IMR-90 (cell line): ENCODE results near the gene GRM8. TPM values are rescaled to one million over a fixed set of nuclear protein-coding genes. Genes with fewer than 3 reads are reported as not detected.

Experiments used
- ATAC-seq: fragments of 200-7000 bp; cut with Tn5 transposase; 2 replicates; pipeline ENCODE4 v1.9.1; 2020; ENCODE audit warnings: low read depth, mild to moderate bottlenecking, moderate library complexity
- BruUV-seq: library from RNA; stranded (reverse); fragments of 400-500 nt; replicated peaks from 2 replicates; lab custom pipeline; 2021; lab: Mats Ljungman, UMichigan
- CTCF ChIA-PET: fragments of 300-600 bp; formaldehyde crosslinking; extraction: SDS; loops from one replicate; lab custom pipeline; 2021; ENCODE audit warnings: antibody characterized with exemption; lab: Yijun Ruan, JAX
- POLR2A ChIA-PET: fragments of 300-600 bp; sonication (Branson Sonifier 250); formaldehyde crosslinking; loops from one replicate; lab custom pipeline; 2022; ENCODE audit warnings: antibody characterized with exemption; ENCODE audit not compliant: unreplicated experiment; lab: Charles Lee
- DNase-seq: peaks from one replicate; pipeline ENCODE4 v3.0.0; 2013
- H2AFZ ChIP-seq: replicated peaks from 2 replicates; pipeline ENCODE3; 2013; ENCODE audit warnings: low read length, mild to moderate bottlenecking; ENCODE audit not compliant: poor library complexity
- H2AK5ac ChIP-seq: 2 replicates; pipeline ENCODE4 v1.6.1; 2013; ENCODE audit warnings: low read depth, low read length, inconsistent platforms
- H2AK9ac ChIP-seq: replicated peaks from 2 replicates; pipeline ENCODE3; 2013; ENCODE audit warnings: mild to moderate bottlenecking, low read depth, low read length, moderate library complexity; ENCODE audit not compliant: poor library complexity
- H2BK120ac ChIP-seq: 2 replicates; pipeline ENCODE4 v1.6.1; 2013; ENCODE audit warnings: low read depth, low read length, inconsistent platforms
- H2BK15ac ChIP-seq: 3 replicates; pipeline ENCODE4 v1.6.1; 2013; ENCODE audit warnings: low read depth, low read length, inconsistent platforms
- H2BK20ac ChIP-seq: 2 replicates; pipeline ENCODE4 v1.6.1; 2013; ENCODE audit warnings: low read depth, mild to moderate bottlenecking, inconsistent platforms, low read length, moderate library complexity
- H2BK5ac ChIP-seq: 2 replicates; pipeline ENCODE4 v1.6.1; 2013; ENCODE audit warnings: mild to moderate bottlenecking, low read depth, low read length, inconsistent platforms; ENCODE audit not compliant: poor library complexity, severe bottlenecking
- H3K14ac ChIP-seq: replicated peaks from 2 replicates; pipeline ENCODE4 v1.6.1; 2013; ENCODE audit warnings: low read depth, low read length, inconsistent platforms
- H3K18ac ChIP-seq: 2 replicates; pipeline ENCODE4 v1.6.1; 2013; ENCODE audit warnings: low read depth, low read length, control low read depth
- H3K23ac ChIP-seq: 2 replicates; pipeline ENCODE4 v1.6.1; 2013; ENCODE audit warnings: low read depth, low read length, inconsistent platforms
- H3K27ac ChIP-seq: 2 replicates; pipeline ENCODE4 v1.5.1; 2013; ENCODE audit warnings: mild to moderate bottlenecking, control low read depth, low read length; ENCODE audit not compliant: insufficient read depth
- H3K27me3 ChIP-seq: 2 replicates; pipeline ENCODE4 v1.6.1; 2013; ENCODE audit warnings: low read length; ENCODE audit not compliant: control insufficient read depth, insufficient read depth
- H3K36me3 ChIP-seq: 2 replicates; pipeline ENCODE4 v1.6.1; 2013; ENCODE audit warnings: low read length, mixed read lengths; ENCODE audit not compliant: control insufficient read depth, insufficient read depth
- H3K4ac ChIP-seq: 2 replicates; pipeline ENCODE4 v1.6.1; 2013; ENCODE audit warnings: low read depth, low read length, inconsistent platforms
- H3K4me1 ChIP-seq: 2 replicates; pipeline ENCODE4 v1.6.1; 2013; ENCODE audit warnings: low read length, mixed read lengths; ENCODE audit not compliant: control insufficient read depth, insufficient read depth
- H3K4me2 ChIP-seq: 2 replicates; pipeline ENCODE4 v1.6.1; 2013; ENCODE audit warnings: low read depth, mild to moderate bottlenecking, control low read depth, low read length, moderate library complexity
- H3K4me3 ChIP-seq: 2 replicates; pipeline ENCODE4 v1.5.1; 2013; ENCODE audit warnings: low read depth, mild to moderate bottlenecking, control low read depth, low read length, moderate library complexity; ENCODE audit not compliant: insufficient read depth
- H3K56ac ChIP-seq: 2 replicates; pipeline ENCODE4 v1.6.1; 2013; ENCODE audit warnings: low read length, inconsistent platforms; ENCODE audit not compliant: insufficient read depth; ENCODE audit errors: extremely low read depth
- H3K79me1 ChIP-seq, 2 experiments: 2 replicates each; pipeline ENCODE4 v1.6.1; 2013; ENCODE audit warnings: low read length in 2 of 2, inconsistent platforms in 1 of 2, low read depth in 1 of 2
- H3K9ac ChIP-seq: 2 replicates; pipeline ENCODE4 v1.6.1; 2013; ENCODE audit warnings: low read depth, low read length, control low read depth
- H3K9me1 ChIP-seq: 2 replicates; pipeline ENCODE4 v1.6.1; 2013; ENCODE audit warnings: low read length, inconsistent platforms; ENCODE audit not compliant: insufficient read depth
- H3K9me3 ChIP-seq: 2 replicates; pipeline ENCODE4 v1.6.1; 2013; ENCODE audit warnings: low read length; ENCODE audit not compliant: control insufficient read depth, insufficient read depth
- H4K20me1 ChIP-seq: 2 replicates; pipeline ENCODE4 v1.6.1; 2013; ENCODE audit warnings: low read length, inconsistent platforms; ENCODE audit not compliant: insufficient read depth
- H4K5ac ChIP-seq: 2 replicates; pipeline ENCODE4 v1.6.1; 2013; ENCODE audit warnings: mild to moderate bottlenecking, low read depth, low read length, control low read depth
- H4K8ac ChIP-seq, 2 experiments: 2 replicates each; pipeline ENCODE4 v1.6.1; 2013; ENCODE audit warnings: low read depth in 2 of 2, low read length in 2 of 2, control low read depth in 1 of 2, inconsistent platforms in 1 of 2
- H4K91ac ChIP-seq: 2 replicates; pipeline ENCODE4 v1.6.1; 2013; ENCODE audit warnings: low read depth, low read length, inconsistent platforms; ENCODE audit not compliant: insufficient read depth
- FOS ChIP-seq: fragments of 150-350 bp; IDR thresholded peaks from 2 replicates; pipeline ENCODE4 v1.6.1; 2016; ENCODE audit warnings: low read depth, low read length
- NFE2L2 ChIP-seq: fragments of 150-350 bp; IDR thresholded peaks from 2 replicates; pipeline ENCODE4 v1.6.1; 2016; ENCODE audit warnings: low read depth, mild to moderate bottlenecking, low read length
- POLR2A ChIP-seq: IDR thresholded peaks from 2 replicates; pipeline ENCODE4 v1.6.1; 2012; ENCODE audit warnings: mild to moderate bottlenecking, low read depth, low read length
- WGBS, 2 experiments: methylation state at CpG; one replicate each; pipeline versions ENCODE4 v1.1.5 to v1.1.7; 2013; ENCODE audit warnings: missing lambda C conversion rate in 2 of 2; ENCODE audit not compliant: insufficient read length in 1 of 2; ENCODE audit errors: extremely low coverage in 2 of 2; 5-methylcytosine and 5-hydroxymethylcytosine counted together
- dilution Hi-C: fragments of 300-500 bp; cut with HindIII; formaldehyde crosslinking; loops from one replicate; pipeline ENCODE4 v1.14.3; 2018; ENCODE audit warnings: low sequenced_read_pairs; ENCODE audit not compliant: unreplicated experiment
- in situ Hi-C: fragments of 300-500 bp; cut with MboI; formaldehyde crosslinking; loops from 3 replicates; pipeline ENCODE4 v1.14.3; 2019; ENCODE audit warnings: low sequenced_read_pairs, inconsistent platforms, mixed read lengths
- intact Hi-C: fragments of 100-400 bp; cut with micrococcal nuclease; formaldehyde crosslinking; loops from 2 replicates; pipeline ENCODE4 v1.10.0; 2022
- polyA plus RNA-seq, 3 experiments: library from polyadenylated mRNA; depleted of rRNA; stranded (reverse); fragments of >200 nt; gene quantifications; 2 replicates each; pipeline ENCODE4 v1.2.3, GENCODE V29; 2012; ENCODE audit warnings: low replicate concordance in 1 of 3
- total RNA-seq: library from RNA; depleted of rRNA; stranded (reverse); fragments of >200 nt; gene quantifications from 2 replicates; pipeline ENCODE4 v1.2.3, GENCODE V29; 2012

Gene GRM8
- total and polyA plus RNA-seq, 2 of the 4 experiments (the other 2 are of a cell fraction): not detected

DNA sequence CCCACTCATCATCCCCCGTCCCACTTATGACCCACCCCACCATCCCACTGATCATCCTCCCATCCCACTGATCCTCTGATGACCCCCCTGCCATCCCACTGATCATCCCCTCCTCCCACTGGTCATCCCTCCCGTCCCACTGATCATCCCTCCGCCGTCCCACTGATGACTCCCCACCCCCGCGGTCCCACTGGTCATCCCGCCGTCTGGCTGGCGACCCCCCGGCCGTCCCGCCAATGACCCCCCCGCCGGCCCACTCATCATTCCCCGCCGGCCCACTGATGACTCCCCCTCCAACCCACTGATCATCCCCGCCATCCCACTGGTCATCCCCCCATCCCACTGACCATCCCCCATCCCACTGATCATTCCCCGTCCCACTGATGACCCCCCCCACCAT lies 161.1 kb downstream of the GRM8 start:
- H3K56ac ChIP-seq: no peak overlapping the region
- intact Hi-C loops: no loop called here
- no peak overlapping the region for H4K5ac ChIP-seq
- no peak overlapping the region for H3K18ac ChIP-seq
- in situ Hi-C loops: no loop called here
- 82% methylated on average over 6 of the region's 18 CpGs; no CpG with 5 or more reads in 1 of the 2 experiments for WGBS, 2 experiments
- H3K9me3 ChIP-seq: peaks cover 20% of the 10 kb centered on the region
- POLR2A ChIA-PET: no interaction called here
- no peak overlapping the region for H3K4me2 ChIP-seq
- dilution Hi-C loops: no loop called here
- no peak overlapping the region for H2AFZ ChIP-seq
- no peak overlapping the region for H3K23ac ChIP-seq
- H3K14ac ChIP-seq: no peak overlapping the region
- no peak overlapping the region for H3K27ac ChIP-seq
- H3K4me3 ChIP-seq: no peak overlapping the region
- H2AK5ac ChIP-seq: no peak overlapping the region
- H3K36me3 ChIP-seq: no peaks in the 10 kb centered on the region
- CTCF ChIA-PET: no interaction called here
- no TSS peak for BruUV-seq
- TF ChIP-seq NFE2L2 (no peak), POLR2A (no peak), FOS (no peak)
- no peak overlapping the region for H2BK20ac ChIP-seq
- H4K8ac ChIP-seq: no peak overlapping the region
- no peaks in the 10 kb centered on the region for H3K79me1 ChIP-seq
- no peak overlapping the region for H2BK15ac ChIP-seq
- H4K20me1 ChIP-seq: no peaks in the 10 kb centered on the region
- H3K27me3 ChIP-seq: no peaks in the 10 kb centered on the region
- H2BK5ac ChIP-seq: no peak overlapping the region
- DNase-seq: no peak
- no peak overlapping the region for H3K9ac ChIP-seq
- no peaks in the 10 kb centered on the region for H3K9me1 ChIP-seq
- H4K91ac ChIP-seq: no peak overlapping the region
- H2AK9ac ChIP-seq: no peak overlapping the region
- no peak overlapping the region for H2BK120ac ChIP-seq
- H3K4me1 ChIP-seq: no peaks in the 10 kb centered on the region
- H3K4ac ChIP-seq: no peak overlapping the region
- no peak for ATAC-seq
